Mesothelial cell of epicardium (in vitro differentiated cells): Measurements from ENCODE around the gene TLE7. TPM values are rescaled to one million over a fixed set of nuclear protein-coding genes. Genes with fewer than 3 reads are reported as not detected.

Experiments
- DNase-seq, 2 experiments: peaks; one replicate each; pipeline ENCODE4 v3.0.0; 2021; ENCODE audit warnings: low spot score in 2 of 2; ENCODE audit not compliant: unreplicated experiment in 2 of 2
- H3K27ac Mint-ChIP-seq: 2 replicates; pipeline ENCODE4 v1.8.0; 2021; ENCODE audit warnings: mixed read lengths
- H3K27me3 Mint-ChIP-seq: 2 replicates; pipeline ENCODE4 v1.8.0; 2021; ENCODE audit warnings: low read depth, mixed read lengths
- H3K36me3 Mint-ChIP-seq: 2 replicates; pipeline ENCODE4 v1.8.0; 2021; ENCODE audit warnings: mixed read lengths
- H3K4me1 Mint-ChIP-seq: 2 replicates; pipeline ENCODE4 v1.8.0; 2021; ENCODE audit warnings: mixed read lengths
- H3K4me3 Mint-ChIP-seq: 2 replicates; pipeline ENCODE4 v1.8.0; 2021; ENCODE audit warnings: mild to moderate bottlenecking, moderate library complexity, mixed read lengths
- H3K9me3 Mint-ChIP-seq: 2 replicates; pipeline ENCODE4 v1.8.0; 2021; ENCODE audit warnings: mixed read lengths
- total RNA-seq: library from RNA; stranded (reverse); gene quantifications from 3 replicates; pipeline ENCODE4 v1.2.1, GENCODE V29; 2021
- TF ChIP-seq, protein P1 (sequence below): fragments of 200-600 bp; sonication (generic); IDR thresholded peaks from one replicate; pipeline ENCODE4 v1.5.0; 2021; ENCODE audit warnings: antibody characterized with exemption; ENCODE audit not compliant: unreplicated experiment

TLE7 gene
- total RNA-seq, 1 donor from 2014 or later, result not detected

DNA sequence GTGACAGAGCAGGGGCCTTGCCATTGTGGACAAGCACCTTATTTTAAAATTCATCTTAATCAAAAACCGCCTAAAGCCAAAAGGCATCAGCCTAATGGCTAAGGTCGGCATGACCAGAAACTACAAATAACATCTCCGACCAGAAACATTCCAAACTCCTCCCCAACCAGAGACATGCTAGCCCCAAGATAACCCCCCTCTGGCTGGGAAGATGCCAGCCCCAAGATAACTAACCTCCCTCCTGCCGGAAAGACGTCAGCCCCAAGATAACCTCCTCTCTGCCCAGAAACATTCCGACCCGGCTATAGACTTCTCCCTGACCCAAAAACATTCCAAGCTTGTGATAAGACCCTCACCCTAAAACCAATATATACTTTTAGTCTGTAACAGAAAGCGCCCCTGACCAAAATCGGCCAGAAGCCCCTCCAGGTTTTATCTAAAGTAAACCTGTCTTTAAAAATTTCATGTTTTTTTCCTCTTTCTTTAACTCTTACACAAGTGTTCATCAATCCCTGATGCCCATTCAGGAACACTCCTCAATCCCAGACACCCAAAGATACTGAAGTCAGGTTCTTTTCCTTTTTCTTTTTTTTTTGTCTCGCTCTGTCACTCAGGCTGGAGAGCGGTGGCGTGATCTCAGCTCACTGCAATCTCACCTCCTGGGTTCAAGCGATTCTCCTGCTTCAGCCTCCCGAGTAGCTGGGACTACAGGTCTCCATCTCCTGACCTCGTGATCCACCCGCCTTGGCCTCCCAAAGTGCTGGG lies 32.7 kb downstream of the TLE7 start:
- Mint-ChIP-seq H3K4me1 (peaks cover 10% of the 10 kb centered on the region), H3K27me3 (peaks cover 58% of the 10 kb centered on the region), H3K9me3 (peaks cover 7% of the 10 kb centered on the region), H3K36me3 (no peaks in the 10 kb centered on the region), H3K27ac (no peak overlapping the region), H3K4me3 (no peak overlapping the region)
- no peak for DNase-seq
- TF ChIP-seq, protein P1, sequence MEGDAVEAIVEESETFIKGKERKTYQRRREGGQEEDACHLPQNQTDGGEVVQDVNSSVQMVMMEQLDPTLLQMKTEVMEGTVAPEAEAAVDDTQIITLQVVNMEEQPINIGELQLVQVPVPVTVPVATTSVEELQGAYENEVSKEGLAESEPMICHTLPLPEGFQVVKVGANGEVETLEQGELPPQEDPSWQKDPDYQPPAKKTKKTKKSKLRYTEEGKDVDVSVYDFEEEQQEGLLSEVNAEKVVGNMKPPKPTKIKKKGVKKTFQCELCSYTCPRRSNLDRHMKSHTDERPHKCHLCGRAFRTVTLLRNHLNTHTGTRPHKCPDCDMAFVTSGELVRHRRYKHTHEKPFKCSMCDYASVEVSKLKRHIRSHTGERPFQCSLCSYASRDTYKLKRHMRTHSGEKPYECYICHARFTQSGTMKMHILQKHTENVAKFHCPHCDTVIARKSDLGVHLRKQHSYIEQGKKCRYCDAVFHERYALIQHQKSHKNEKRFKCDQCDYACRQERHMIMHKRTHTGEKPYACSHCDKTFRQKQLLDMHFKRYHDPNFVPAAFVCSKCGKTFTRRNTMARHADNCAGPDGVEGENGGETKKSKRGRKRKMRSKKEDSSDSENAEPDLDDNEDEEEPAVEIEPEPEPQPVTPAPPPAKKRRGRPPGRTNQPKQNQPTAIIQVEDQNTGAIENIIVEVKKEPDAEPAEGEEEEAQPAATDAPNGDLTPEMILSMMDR, result no peak

- H3K27ac Mint-ChIP-seq, result no peak overlapping the region
- no peak overlapping the region for H3K4me3 Mint-ChIP-seq
- peaks cover 7% of the 10 kb centered on the region for H3K9me3 Mint-ChIP-seq
- peaks cover 58% of the 10 kb centered on the region for H3K27me3 Mint-ChIP-seq
- TF ChIP-seq, protein P1, result no peak
- no peaks in the 10 kb centered on the region for H3K36me3 Mint-ChIP-seq
- H3K4me1 Mint-ChIP-seq, result peaks cover 10% of the 10 kb centered on the region
- DNase-seq, result no peak
These were observed 33.3 kb downstream of the TLE7 start for GRCh38 chr16:71408536-71408935.

DNA sequence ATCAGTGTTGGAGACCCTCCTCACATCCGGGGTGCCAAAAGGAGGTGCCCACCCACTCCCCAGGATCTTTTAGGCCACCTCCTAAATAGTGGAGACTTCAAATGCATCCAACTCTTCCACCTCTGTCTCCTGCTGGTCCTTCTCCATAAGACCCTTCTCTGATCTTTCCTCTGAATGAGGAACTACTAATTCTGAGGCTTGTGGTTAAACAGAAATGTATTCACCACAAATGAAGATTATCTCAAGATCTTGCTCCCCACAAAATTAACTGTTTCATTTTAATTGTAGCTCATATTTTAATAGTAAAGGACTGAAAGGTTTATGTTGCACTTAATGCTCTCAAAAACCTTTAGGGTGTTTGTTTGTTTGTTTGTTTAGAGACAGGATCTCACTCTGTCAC lies 34.1 kb downstream of the TLE7 start:
- Mint-ChIP-seq H3K4me1 (peaks cover 8% of the 10 kb centered on the region), H3K36me3 (no peaks in the 10 kb centered on the region), H3K4me3 (no peak overlapping the region), H3K27me3 (peaks cover 55% of the 10 kb centered on the region), H3K9me3 (peaks cover 7% of the 10 kb centered on the region), H3K27ac (no peak overlapping the region)
- TF ChIP-seq, protein P1, result no peak
- DNase-seq, result no peak

DNA sequence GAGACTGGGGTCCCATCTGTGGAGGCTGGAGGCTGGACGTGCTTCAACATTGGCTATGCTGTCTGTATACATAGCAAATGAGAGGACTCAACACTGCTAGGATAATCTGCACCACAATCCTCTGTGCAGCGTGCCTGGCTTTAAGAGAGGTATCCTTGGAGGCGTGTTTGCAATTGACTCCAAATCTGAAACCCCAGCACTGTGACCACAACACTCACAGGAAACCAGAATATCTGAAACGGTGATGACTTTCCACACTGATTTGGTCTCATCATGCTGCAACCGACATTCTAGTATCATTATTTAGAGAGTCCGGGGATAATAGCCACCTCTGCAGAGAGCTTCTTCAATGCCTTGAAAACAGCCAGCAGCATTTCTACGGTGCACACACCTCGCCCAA lies 35.1 kb downstream of the TLE7 start:
- H3K27ac Mint-ChIP-seq, result no peak overlapping the region
- peaks cover 6% of the 10 kb centered on the region for H3K4me1 Mint-ChIP-seq
- no peaks in the 10 kb centered on the region for H3K36me3 Mint-ChIP-seq
- TF ChIP-seq, protein P1, result no peak
- peaks cover 7% of the 10 kb centered on the region for H3K9me3 Mint-ChIP-seq
- H3K4me3 Mint-ChIP-seq, result no peak overlapping the region
- DNase-seq, result no peak
- H3K27me3 Mint-ChIP-seq, result peaks cover 53% of the 10 kb centered on the region

GRCh38 chr16:71406316-71406715 lies 35.5 kb downstream of the TLE7 start:
- no peak for DNase-seq
- H3K4me1 Mint-ChIP-seq, result peaks cover 6% of the 10 kb centered on the region
- H3K27ac Mint-ChIP-seq, result no peak overlapping the region
- H3K9me3 Mint-ChIP-seq, result peaks cover 7% of the 10 kb centered on the region
- H3K36me3 Mint-ChIP-seq, result no peaks in the 10 kb centered on the region
- TF ChIP-seq, protein P1, result no peak
- no peak overlapping the region for H3K4me3 Mint-ChIP-seq
- H3K27me3 Mint-ChIP-seq, result peaks cover 53% of the 10 kb centered on the region
